WTC11 (cell line): ENCODE measurements around the gene CD74. TPM values are rescaled to one million over a fixed set of nuclear protein-coding genes. Genes with fewer than 3 reads are reported as not detected.

Source experiments
- ARID4B ChIP-seq: sonication (generic); formaldehyde crosslinking; IDR thresholded peaks from 2 replicates; pipeline ENCODE4 v1.8.0; 2023; ENCODE audit warnings: missing genetic modification reagents, mild to moderate bottlenecking, borderline replicate concordance
- CDX4 ChIP-seq: fragments of 250-450 bp; sonication (Bioruptor Pico); IDR thresholded peaks from 2 replicates; pipeline ENCODE4 v1.9.0; 2021; ENCODE audit warnings: moderate library complexity, mild to moderate bottlenecking, inconsistent platforms, borderline replicate concordance
- CREB1 ChIP-seq: sonication (generic); formaldehyde crosslinking; IDR thresholded peaks from 2 replicates; pipeline ENCODE4 v1.8.0; 2023; ENCODE audit warnings: mild to moderate bottlenecking, missing genetic modification reagents
- E2F1 ChIP-seq: sonication (generic); formaldehyde crosslinking; IDR thresholded peaks from 2 replicates; pipeline ENCODE4 v1.8.0; 2022; ENCODE audit warnings: mild to moderate bottlenecking, missing genetic modification reagents
- ELF4 ChIP-seq: sonication (generic); formaldehyde crosslinking; IDR thresholded peaks from 2 replicates; pipeline ENCODE4 v1.8.1; 2022; ENCODE audit warnings: low read depth, mild to moderate bottlenecking, moderate library complexity, missing genetic modification reagents
- ESRRA ChIP-seq: sonication (generic); formaldehyde crosslinking; IDR thresholded peaks from 2 replicates; pipeline ENCODE4 v1.8.1; 2022; ENCODE audit warnings: mild to moderate bottlenecking, missing genetic modification reagents, borderline replicate concordance
- FOXJ3 ChIP-seq: sonication (generic); formaldehyde crosslinking; IDR thresholded peaks from 2 replicates; pipeline ENCODE4 v1.9.0; 2021; ENCODE audit warnings: missing genetic modification reagents, mild to moderate bottlenecking, borderline replicate concordance
- GABPB1 ChIP-seq: sonication (generic); formaldehyde crosslinking; IDR thresholded peaks from 2 replicates; pipeline ENCODE4 v1.8.1; 2023; ENCODE audit warnings: mild to moderate bottlenecking, missing genetic modification reagents
- JUN ChIP-seq: sonication (generic); formaldehyde crosslinking; IDR thresholded peaks from 2 replicates; pipeline ENCODE4 v1.8.0; 2023; ENCODE audit warnings: mild to moderate bottlenecking, missing genetic modification reagents
- MAX ChIP-seq: sonication (generic); formaldehyde crosslinking; IDR thresholded peaks from 2 replicates; pipeline ENCODE4 v1.8.0; 2022; ENCODE audit warnings: mild to moderate bottlenecking, missing genetic modification reagents
- MLX ChIP-seq: sonication (generic); formaldehyde crosslinking; IDR thresholded peaks from 2 replicates; pipeline ENCODE4 v1.8.1; 2023; ENCODE audit warnings: mild to moderate bottlenecking, missing genetic modification reagents, moderate library complexity
- NFATC4 ChIP-seq: fragments of 250-450 bp; sonication (Bioruptor Pico); IDR thresholded peaks from 2 replicates; pipeline ENCODE4 v1.9.0; 2021; ENCODE audit warnings: mild to moderate bottlenecking
- NFE2L1 ChIP-seq: sonication (generic); formaldehyde crosslinking; IDR thresholded peaks from 2 replicates; pipeline ENCODE4 v1.8.1; 2023; ENCODE audit warnings: missing genetic modification reagents
- NR2C2 ChIP-seq: sonication (generic); formaldehyde crosslinking; IDR thresholded peaks from 2 replicates; pipeline ENCODE4 v1.8.0; 2022; ENCODE audit warnings: mild to moderate bottlenecking, missing genetic modification reagents
- RELA ChIP-seq: sonication (generic); formaldehyde crosslinking; IDR thresholded peaks from 2 replicates; pipeline ENCODE4 v1.8.1; 2022; ENCODE audit warnings: missing genetic modification reagents, mild to moderate bottlenecking, borderline replicate concordance
- SMAD3 ChIP-seq: sonication (generic); formaldehyde crosslinking; IDR thresholded peaks from 2 replicates; pipeline ENCODE4 v1.8.0; 2022; ENCODE audit warnings: missing genetic modification reagents, mild to moderate bottlenecking, borderline replicate concordance
- TP53 ChIP-seq: sonication (generic); formaldehyde crosslinking; IDR thresholded peaks from 2 replicates; pipeline ENCODE4 v1.8.1; 2023; ENCODE audit warnings: mild to moderate bottlenecking, missing genetic modification reagents
- ZNF263 ChIP-seq: sonication (generic); formaldehyde crosslinking; IDR thresholded peaks from 2 replicates; pipeline ENCODE4 v1.8.1; 2022; ENCODE audit warnings: low read depth, mild to moderate bottlenecking, moderate library complexity, missing genetic modification reagents
- ZNF396 ChIP-seq: fragments of 250-450 bp; sonication (Bioruptor Pico); IDR thresholded peaks from 2 replicates; pipeline ENCODE4 v1.8.0; 2021; ENCODE audit warnings: mild to moderate bottlenecking, moderate library complexity, borderline replicate concordance
- ZNF425 ChIP-seq: fragments of 250-450 bp; sonication (Bioruptor Pico); conservative IDR thresholded peaks from 2 replicates; pipeline ENCODE4 v1.9.0; 2021; ENCODE audit warnings: mild to moderate bottlenecking
- ZNF532 ChIP-seq: fragments of 250-450 bp; sonication (Bioruptor Pico); IDR thresholded peaks from 2 replicates; pipeline ENCODE4 v1.9.0; 2021; ENCODE audit warnings: mild to moderate bottlenecking, borderline replicate concordance
- ZSCAN18 ChIP-seq: fragments of 250-450 bp; sonication (Bioruptor Pico); IDR thresholded peaks from 2 replicates; pipeline ENCODE4 v2.1.2; 2022; ENCODE audit warnings: mild to moderate bottlenecking, moderate library complexity
- total RNA-seq: library from RNA; stranded (reverse); gene quantifications from 3 replicates; pipeline ENCODE4 v1.2.3, GENCODE V29; 2021

Gene CD74
- total RNA-seq, 1 experiment from 2014 or later, result 28.2 TPM

- TF ChIP-seq MLX (CRISPR knock-in tag) (no peak), ARID4B (CRISPR knock-in tag) (no peak), ZNF396 (CRISPR knock-in tag) (no peak), JUN (no peak; the same call in 1 of the 2 replicates), SMAD3 (CRISPR knock-in tag) (peak; percentile 59; the same call in 1 of the 2 replicates), CDX4 (no peak), NR2C2 (CRISPR knock-in tag) (no peak), TP53 (CRISPR knock-in tag) (no peak), E2F1 (peak; percentile 37; the same call in 1 of the 2 replicates), FOXJ3 (CRISPR knock-in tag) (no peak), ZNF263 (CRISPR knock-in tag) (no peak), NFE2L1 (CRISPR knock-in tag) (no peak), ESRRA (CRISPR knock-in tag) (peak; percentile 16; the same call in 1 of the 2 replicates), ZNF532 (CRISPR knock-in tag) (no peak), ZSCAN18 (CRISPR knock-in tag) (no peak), ZNF425 (no peak), CREB1 (no peak), GABPB1 (CRISPR knock-in tag) (peak; percentile 63), NFATC4 (CRISPR knock-in tag) (no peak), ELF4 (CRISPR knock-in tag) (0 out of 2 replicates have a peak, but pooled peaks have one; percentile 24), MAX (no peak; the same call in 1 of the 2 replicates), RELA (CRISPR knock-in tag) (peak; percentile 80; the same call in 1 of the 2 replicates)
Measured at GRCh38 chr5:150357326-150358260, 55.1 kb downstream of the CD74 start, which contains the start of gene TCOF1 (continued).
